Measurements from ENCODE around the gene PARD3B. TPM values are rescaled to one million over a fixed set of nuclear protein-coding genes. Genes with fewer than 3 reads are reported as not detected.
A peak's percentile ranks its signal among the peaks of the same experiment; 100 is the strongest.

PARD3B gene
- total RNA-seq, 1 donor from 2014 or later = 18.4 TPM

DNA sequence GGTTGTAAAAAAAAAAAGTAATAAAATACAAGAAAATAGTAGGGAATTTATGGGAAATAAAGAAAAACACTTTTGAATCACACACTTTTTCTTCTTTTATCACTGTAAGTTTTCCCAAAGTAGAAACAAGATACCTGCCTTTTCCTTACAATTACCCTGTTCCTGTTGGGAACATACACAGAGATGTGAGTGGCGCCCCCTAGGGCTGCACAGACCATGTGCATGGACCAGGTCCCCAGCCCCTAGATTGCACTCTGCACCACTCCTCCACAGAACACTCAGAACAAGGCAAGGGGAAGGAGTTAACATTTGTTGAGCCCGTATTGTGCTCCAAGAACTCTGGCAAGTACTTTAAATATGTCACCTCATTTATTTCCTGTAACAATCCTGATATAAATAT is 1018.4 kb downstream of the PARD3B start:
- H3K36me3 Mint-ChIP-seq (ENCODE audit: low read depth) = peaks cover 2% of the 10 kb centered on the region
- no peak for DNase-seq (ENCODE audit: low read depth, low spot score)
- H3K4me3 Mint-ChIP-seq = no peak overlapping the region
- H3K9me3 Mint-ChIP-seq = no peaks in the 10 kb centered on the region
- TF ChIP-seq, protein P1, sequence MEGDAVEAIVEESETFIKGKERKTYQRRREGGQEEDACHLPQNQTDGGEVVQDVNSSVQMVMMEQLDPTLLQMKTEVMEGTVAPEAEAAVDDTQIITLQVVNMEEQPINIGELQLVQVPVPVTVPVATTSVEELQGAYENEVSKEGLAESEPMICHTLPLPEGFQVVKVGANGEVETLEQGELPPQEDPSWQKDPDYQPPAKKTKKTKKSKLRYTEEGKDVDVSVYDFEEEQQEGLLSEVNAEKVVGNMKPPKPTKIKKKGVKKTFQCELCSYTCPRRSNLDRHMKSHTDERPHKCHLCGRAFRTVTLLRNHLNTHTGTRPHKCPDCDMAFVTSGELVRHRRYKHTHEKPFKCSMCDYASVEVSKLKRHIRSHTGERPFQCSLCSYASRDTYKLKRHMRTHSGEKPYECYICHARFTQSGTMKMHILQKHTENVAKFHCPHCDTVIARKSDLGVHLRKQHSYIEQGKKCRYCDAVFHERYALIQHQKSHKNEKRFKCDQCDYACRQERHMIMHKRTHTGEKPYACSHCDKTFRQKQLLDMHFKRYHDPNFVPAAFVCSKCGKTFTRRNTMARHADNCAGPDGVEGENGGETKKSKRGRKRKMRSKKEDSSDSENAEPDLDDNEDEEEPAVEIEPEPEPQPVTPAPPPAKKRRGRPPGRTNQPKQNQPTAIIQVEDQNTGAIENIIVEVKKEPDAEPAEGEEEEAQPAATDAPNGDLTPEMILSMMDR (conservative IDR thresholded peaks at IDR 0.05) = peak; percentile 52
- no peak overlapping the region for H3K27ac Mint-ChIP-seq (ENCODE audit: unreplicated experiment)
- no peaks in the 10 kb centered on the region for H3K27me3 Mint-ChIP-seq (ENCODE audit: low read depth)
- H3K4me1 Mint-ChIP-seq = no peaks in the 10 kb centered on the region

DNA sequence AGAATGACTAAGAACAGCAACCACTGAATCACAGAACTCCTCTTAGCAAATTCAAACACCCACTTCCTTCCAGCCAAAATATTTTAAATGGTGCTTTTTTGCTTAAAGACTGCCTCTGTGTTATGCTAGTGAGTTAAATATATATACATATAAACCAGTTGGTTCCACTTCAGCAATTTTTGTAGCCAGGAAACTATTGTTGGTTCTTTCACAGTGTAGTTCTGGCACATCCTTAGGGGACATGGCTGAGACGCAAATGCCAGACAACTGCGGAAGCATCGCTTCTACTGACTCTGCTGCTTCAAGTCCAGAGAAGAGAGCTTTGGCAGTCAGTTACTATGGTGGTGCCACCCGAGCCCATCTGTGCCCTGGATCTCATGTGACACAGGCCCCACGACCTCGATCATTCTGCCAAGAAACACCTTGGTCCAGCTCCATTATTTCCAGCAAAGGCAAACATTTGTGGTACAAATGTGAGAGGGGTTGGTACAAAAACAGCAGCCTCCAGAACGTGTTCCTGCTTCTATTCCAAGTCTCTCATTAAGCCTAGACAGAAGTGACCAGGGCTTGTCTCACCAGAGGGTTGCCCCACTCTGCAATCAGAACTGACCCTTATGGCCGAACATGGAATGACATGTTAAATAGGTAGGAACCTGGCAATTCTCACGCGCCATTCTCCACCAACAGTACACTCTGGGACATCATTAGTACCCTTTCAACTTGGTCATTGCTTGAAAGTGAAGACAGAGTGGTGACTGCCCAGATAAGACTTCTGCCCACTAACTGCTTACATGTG is 1019.3 kb downstream of the PARD3B start:
- TF ChIP-seq, protein P1 (conservative IDR thresholded peaks at IDR 0.05) = no peak
- Mint-ChIP-seq H3K4me1 (no peaks in the 10 kb centered on the region), H3K9me3 (no peaks in the 10 kb centered on the region), H3K36me3 (ENCODE audit: low read depth) (no peaks in the 10 kb centered on the region), H3K27me3 (ENCODE audit: low read depth) (no peaks in the 10 kb centered on the region), H3K4me3 (no peak overlapping the region), H3K27ac (ENCODE audit: unreplicated experiment) (no peak overlapping the region)
- no peak for DNase-seq (ENCODE audit: low read depth, low spot score)

DNA sequence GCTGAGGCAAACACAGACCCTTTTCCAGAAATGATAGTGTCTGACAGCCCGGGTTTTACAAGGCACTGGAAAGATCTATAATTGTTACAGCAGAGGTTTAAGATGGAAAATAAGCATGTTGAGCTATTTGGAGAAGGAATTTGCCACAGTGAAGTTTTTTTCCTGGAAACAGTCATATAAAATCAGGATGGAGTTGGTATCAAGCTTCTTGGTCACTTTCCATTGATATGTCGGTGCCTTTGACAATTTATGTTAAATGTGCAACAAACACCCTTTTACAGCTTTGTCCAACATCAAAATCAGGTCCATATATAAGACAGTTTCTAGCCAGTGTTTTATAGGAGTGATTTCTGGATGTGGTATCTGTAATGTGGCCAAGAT is 1019.9 kb downstream of the PARD3B start:
- Mint-ChIP-seq H3K36me3 (ENCODE audit: low read depth) (no peaks in the 10 kb centered on the region), H3K27me3 (ENCODE audit: low read depth) (no peaks in the 10 kb centered on the region)

DNA sequence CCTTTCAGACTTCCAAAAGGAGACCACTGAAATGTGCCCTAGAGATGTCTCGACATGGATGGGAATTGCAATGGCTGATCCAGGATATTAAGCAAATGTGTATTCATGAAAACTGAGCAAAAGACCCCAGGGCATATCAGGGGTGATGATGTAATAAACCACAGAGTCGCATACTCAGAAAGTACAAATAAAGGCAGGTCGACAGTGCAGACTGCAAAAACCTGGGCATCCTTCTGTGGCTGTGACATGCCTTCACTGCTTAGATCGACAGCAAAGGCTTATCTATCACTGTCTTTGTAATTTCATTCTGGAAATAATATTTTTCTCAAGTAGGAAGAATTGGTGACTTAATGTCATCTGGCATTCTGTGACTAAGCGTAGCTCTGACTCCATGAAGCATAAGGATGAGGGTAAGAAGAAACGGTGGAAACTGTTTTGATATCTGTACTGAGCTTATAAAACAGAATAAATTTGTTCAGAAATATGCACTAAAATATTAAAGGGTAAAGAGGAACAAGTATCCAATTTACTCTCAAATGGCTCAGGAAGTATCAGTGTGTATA is 1021.4 kb downstream of the PARD3B start:
- H3K4me1 Mint-ChIP-seq = peaks cover 6% of the 10 kb centered on the region
- H3K36me3 Mint-ChIP-seq (ENCODE audit: low read depth) = no peaks in the 10 kb centered on the region
- TF ChIP-seq, protein P1 (conservative IDR thresholded peaks at IDR 0.05) = no peak
- no peaks in the 10 kb centered on the region for H3K9me3 Mint-ChIP-seq
- DNase-seq (ENCODE audit: low read depth, low spot score) = no peak
- no peaks in the 10 kb centered on the region for H3K27me3 Mint-ChIP-seq (ENCODE audit: low read depth)
- no peak overlapping the region for H3K27ac Mint-ChIP-seq (ENCODE audit: unreplicated experiment)
- H3K4me3 Mint-ChIP-seq = no peak overlapping the region

More for the DNA sequence above, 1019.9 kb downstream of the PARD3B start:
- H3K4me1 Mint-ChIP-seq = no peaks in the 10 kb centered on the region
- no peak overlapping the region for H3K4me3 Mint-ChIP-seq
- no peaks in the 10 kb centered on the region for H3K9me3 Mint-ChIP-seq
- DNase-seq (ENCODE audit: low read depth, low spot score) = no peak
- TF ChIP-seq, protein P1 (conservative IDR thresholded peaks at IDR 0.05) = no peak
- H3K27ac Mint-ChIP-seq (ENCODE audit: unreplicated experiment) = no peak overlapping the region

DNA sequence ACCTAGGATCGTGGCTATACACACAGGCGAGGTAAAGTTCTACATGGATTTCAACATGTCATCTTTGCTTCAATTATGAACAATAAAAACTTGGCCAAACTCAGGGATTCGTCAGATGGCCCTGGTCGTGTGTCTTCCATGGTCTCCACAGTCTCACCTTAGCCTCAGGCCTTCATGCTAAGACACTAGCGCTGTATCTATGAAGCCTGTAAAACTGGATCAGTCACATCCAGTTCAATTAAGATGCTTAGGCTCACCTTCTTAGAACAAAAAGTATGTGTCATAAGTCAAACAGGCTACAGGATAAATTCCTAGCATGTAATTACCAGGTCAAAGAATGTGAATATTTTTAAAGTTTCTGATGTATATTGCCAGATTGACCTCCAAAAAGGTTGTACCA is 1023.3 kb downstream of the PARD3B start:
- H3K4me3 Mint-ChIP-seq = no peak overlapping the region
- H3K27ac Mint-ChIP-seq (ENCODE audit: unreplicated experiment) = no peak overlapping the region
- H3K4me1 Mint-ChIP-seq = peaks cover 7% of the 10 kb centered on the region
- no peak for DNase-seq (ENCODE audit: low read depth, low spot score)
- TF ChIP-seq, protein P1 (conservative IDR thresholded peaks at IDR 0.05) = no peak
- H3K9me3 Mint-ChIP-seq = peaks cover 2% of the 10 kb centered on the region
- H3K36me3 Mint-ChIP-seq (ENCODE audit: low read depth) = no peaks in the 10 kb centered on the region
- H3K27me3 Mint-ChIP-seq (ENCODE audit: low read depth) = no peaks in the 10 kb centered on the region

Data from neural crest cell (in vitro differentiated cells).